Panc1 (cell line): ENCODE measurements around the gene ZNF564. TPM values are rescaled to one million over a fixed set of nuclear protein-coding genes. Genes with fewer than 3 reads are reported as not detected.

Source experiments
- ATAC-seq: fragments of 200-7000 bp; cut with Tn5 transposase; 2 replicates; pipeline ENCODE4 v1.9.1; 2020; ENCODE audit warnings: mild to moderate bottlenecking, moderate library complexity
- BruUV-seq: library from RNA; stranded (reverse); fragments of 400-500 nt; replicated peaks from 2 replicates; lab custom pipeline; 2021; lab: Mats Ljungman, UMichigan
- CTCF ChIA-PET: fragments of 300-600 bp; sonication (Branson Sonifier 250); formaldehyde crosslinking; loops from one replicate; lab custom pipeline; 2022; ENCODE audit warnings: antibody characterized with exemption; lab: Charles Lee
- POLR2A ChIA-PET: fragments of 300-600 bp; sonication (Branson Sonifier 250); formaldehyde crosslinking; loops from one replicate; lab custom pipeline; 2022; ENCODE audit warnings: antibody characterized with exemption; lab: Charles Lee
- DNase-seq: peaks from one replicate; pipeline ENCODE4 v3.0.0-alpha.2; 2010; ENCODE audit warnings: low read depth, low spot score
- H3K27ac ChIP-seq: 2 replicates; pipeline ENCODE4 v1.5.1; 2011; ENCODE audit warnings: mild to moderate bottlenecking, low read length, inconsistent platforms
- H3K27me3 ChIP-seq: fragments of 200-500 bp; sonication (Bioruptor generic); 2 replicates; pipeline ENCODE4 v1.6.0; 2014; ENCODE audit warnings: low read length, inconsistent platforms; ENCODE audit not compliant: control insufficient read depth, insufficient read depth
- H3K36me3 ChIP-seq: fragments of 200-500 bp; sonication (Bioruptor generic); 2 replicates; pipeline ENCODE4 v1.5.1; 2014; ENCODE audit warnings: inconsistent platforms, mild to moderate bottlenecking, low read length, moderate library complexity; ENCODE audit not compliant: control insufficient read depth, insufficient read depth
- H3K4me1 ChIP-seq: 2 replicates; pipeline ENCODE4 v1.5.1; 2011; ENCODE audit warnings: inconsistent platforms, mild to moderate bottlenecking, low read length, moderate library complexity; ENCODE audit not compliant: control insufficient read depth, insufficient read depth
- H3K4me3 ChIP-seq, 2 experiments: 2 replicates each; pipeline ENCODE4 v1.5.1; 2011 to 2012; ENCODE audit warnings: low read depth in 2 of 2, low read length in 2 of 2, mild to moderate bottlenecking in 2 of 2, inconsistent platforms in 1 of 2, moderate library complexity in 1 of 2
- H3K9me3 ChIP-seq: fragments of 200-500 bp; sonication (Bioruptor generic); 2 replicates; pipeline ENCODE4 v1.5.1; 2014; ENCODE audit warnings: low read depth, mild to moderate bottlenecking, inconsistent platforms, low read length, moderate library complexity; ENCODE audit not compliant: control insufficient read depth, insufficient read depth
- POLR2AphosphoS5 ChIP-seq: IDR thresholded peaks from 2 replicates; pipeline ENCODE4 v1.6.1; 2012; ENCODE audit warnings: mild to moderate bottlenecking, low read depth, low read length, moderate library complexity
- REST ChIP-seq, 2 experiments: IDR thresholded peaks; 2 replicates each; pipeline ENCODE4 v1.6.1; 2011 to 2012; ENCODE audit warnings: low read depth in 2 of 2, control low read depth in 1 of 2, low read length in 1 of 2, mild to moderate bottlenecking in 1 of 2, moderate library complexity in 1 of 2; ENCODE audit not compliant: insufficient read depth in 1 of 2
- SIN3A ChIP-seq: IDR thresholded peaks from 2 replicates; pipeline ENCODE4 v1.6.1; 2012; ENCODE audit warnings: low read depth, mild to moderate bottlenecking, low read length, moderate library complexity, borderline replicate concordance; ENCODE audit not compliant: insufficient read depth
- TCF7L2 ChIP-seq: IDR thresholded peaks from 2 replicates; pipeline ENCODE4 v1.6.1; 2011; ENCODE audit warnings: mild to moderate bottlenecking, low read depth, low read length, inconsistent platforms
- in situ Hi-C: cut with HindIII; loops from 2 replicates; pipeline ENCODE4 v1.10.0; 2016; ENCODE audit warnings: low sequenced_read_pairs, low pct_unique_long_range_greater_than_20kb
- intact Hi-C: fragments of 100-400 bp; cut with micrococcal nuclease; formaldehyde crosslinking; loops from one replicate; pipeline ENCODE4 v1.10.0; 2022; ENCODE audit not compliant: unreplicated experiment
- total RNA-seq: library from RNA; stranded (reverse); gene quantifications from one replicate; pipeline ENCODE4 v1.2.1, GENCODE V29; 2021; ENCODE audit not compliant: unreplicated experiment
- TF ChIP-seq, protein P1 (sequence below): fragments of 450-650 bp; IDR thresholded peaks from 2 replicates; pipeline ENCODE4 v1.5.1; 2017; ENCODE audit warnings: mild to moderate bottlenecking

The ZNF564 gene
- total RNA-seq, 1 experiment from 2014 or later = 5.7 TPM

GRCh38 chr19:12596927-12597548 lies 45.8 kb upstream of the ZNF564 start:
- POLR2A ChIA-PET = no interaction called here
- no peak for TF ChIP-seq SIN3A
- TF ChIP-seq TCF7L2 = no peak
- no peak for TF ChIP-seq REST (IDR thresholded peaks at IDR 0.05; ENCODE audit: insufficient read depth in 1 of 2, low read depth in 2 of 2, low read length in 1 of 2)
- TF ChIP-seq POLR2AphosphoS5 = no peak
- TF ChIP-seq, protein P1, sequence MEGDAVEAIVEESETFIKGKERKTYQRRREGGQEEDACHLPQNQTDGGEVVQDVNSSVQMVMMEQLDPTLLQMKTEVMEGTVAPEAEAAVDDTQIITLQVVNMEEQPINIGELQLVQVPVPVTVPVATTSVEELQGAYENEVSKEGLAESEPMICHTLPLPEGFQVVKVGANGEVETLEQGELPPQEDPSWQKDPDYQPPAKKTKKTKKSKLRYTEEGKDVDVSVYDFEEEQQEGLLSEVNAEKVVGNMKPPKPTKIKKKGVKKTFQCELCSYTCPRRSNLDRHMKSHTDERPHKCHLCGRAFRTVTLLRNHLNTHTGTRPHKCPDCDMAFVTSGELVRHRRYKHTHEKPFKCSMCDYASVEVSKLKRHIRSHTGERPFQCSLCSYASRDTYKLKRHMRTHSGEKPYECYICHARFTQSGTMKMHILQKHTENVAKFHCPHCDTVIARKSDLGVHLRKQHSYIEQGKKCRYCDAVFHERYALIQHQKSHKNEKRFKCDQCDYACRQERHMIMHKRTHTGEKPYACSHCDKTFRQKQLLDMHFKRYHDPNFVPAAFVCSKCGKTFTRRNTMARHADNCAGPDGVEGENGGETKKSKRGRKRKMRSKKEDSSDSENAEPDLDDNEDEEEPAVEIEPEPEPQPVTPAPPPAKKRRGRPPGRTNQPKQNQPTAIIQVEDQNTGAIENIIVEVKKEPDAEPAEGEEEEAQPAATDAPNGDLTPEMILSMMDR = no peak
- Histone ChIP-seq H3K27me3 (no peaks in the 10 kb centered on the region), H3K4me1 (no peaks in the 10 kb centered on the region), H3K9me3 (no peaks in the 10 kb centered on the region), H3K4me3 (no peak overlapping the region), H3K27ac (no peak overlapping the region), H3K36me3 (no peaks in the 10 kb centered on the region)
- ATAC-seq (no peak), DNase-seq (no peak)
- in situ Hi-C loops (no loop called here), intact Hi-C loops (no loop called here)
- CTCF ChIA-PET = no interaction called here
- BruUV-seq = no TSS peak

DNA sequence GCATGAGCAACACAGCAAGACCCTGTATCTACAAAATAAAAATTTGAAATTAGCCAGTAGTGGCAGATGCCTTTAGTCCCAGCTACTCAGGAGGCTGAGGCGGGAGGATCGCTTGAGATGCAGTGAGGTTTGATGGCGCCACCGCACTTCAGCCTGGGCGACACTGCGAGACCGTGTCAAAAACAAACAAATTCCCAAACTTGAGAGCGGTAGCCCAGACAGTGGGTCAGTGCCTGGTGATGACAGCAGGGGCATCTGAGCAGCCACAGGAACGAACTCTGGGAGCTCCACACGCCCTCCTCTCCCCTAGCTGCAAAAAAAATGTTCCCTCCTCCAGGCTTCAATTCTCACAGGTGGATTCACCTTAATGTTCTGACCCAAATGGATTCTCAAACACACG lies 45.2 kb upstream of the ZNF564 start:
- no TSS peak for BruUV-seq
- no peaks in the 10 kb centered on the region for H3K27me3 ChIP-seq
- no peak for DNase-seq
- H3K27ac ChIP-seq = no peak overlapping the region
- TF ChIP-seq SIN3A (no peak), TCF7L2 (no peak), POLR2AphosphoS5 (no peak), REST (IDR thresholded peaks at IDR 0.05; ENCODE audit: insufficient read depth in 1 of 2, low read depth in 2 of 2, low read length in 1 of 2) (no peak)
- TF ChIP-seq, protein P1 = no peak
- H3K4me1 ChIP-seq = no peaks in the 10 kb centered on the region
- H3K9me3 ChIP-seq = no peaks in the 10 kb centered on the region
- ChIA-PET CTCF (no interaction called here), POLR2A (no interaction called here)
- no peak overlapping the region for H3K4me3 ChIP-seq
- ATAC-seq = no peak
- in situ Hi-C loops = no loop called here
- no peaks in the 10 kb centered on the region for H3K36me3 ChIP-seq
- intact Hi-C loops = no loop called here
